ENCODE data around the gene RASGRP4. TPM values are rescaled to one million over a fixed set of nuclear protein-coding genes. Genes with fewer than 3 reads are reported as not detected.
"Not testable (repeated sequence)": the region's sequence is repeated elsewhere in the genome, so short reads cannot be mapped to it uniquely, and the experiment has no call there.

RASGRP4 gene
- total RNA-seq, 1 donor from 2014 or later, result not detected

DNA sequence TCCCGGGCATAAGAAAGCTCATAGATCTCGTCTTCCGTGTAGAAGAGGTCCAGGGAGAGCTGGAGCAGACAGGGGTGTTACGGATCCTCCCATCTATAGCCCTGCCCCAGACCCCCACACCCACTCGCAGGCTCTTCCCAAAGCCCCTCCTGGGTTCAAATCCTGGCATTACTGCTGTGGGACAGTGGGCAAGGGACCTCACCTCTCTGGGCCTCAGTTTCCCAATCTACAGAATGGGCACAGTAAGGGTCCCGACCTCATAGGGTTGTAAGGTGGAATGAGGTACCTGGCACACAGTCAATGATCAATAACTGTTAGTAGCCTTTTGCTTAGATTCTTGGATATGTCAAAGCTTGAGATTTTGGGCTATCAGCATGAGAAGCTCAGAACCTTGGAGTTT, 12.6 kb downstream of the RASGRP4 start:
- DNase-seq (ENCODE audit: low read depth in 2 of 2), result no peak

GRCh38 chr19:38412961-38413360, 13.1 kb downstream of the RASGRP4 start:
- no peak for DNase-seq (ENCODE audit: low read depth in 2 of 2)

GRCh38 chr19:38412491-38412890, 13.5 kb downstream of the RASGRP4 start:
- DNase-seq (ENCODE audit: low read depth in 2 of 2), result no peak

DNA sequence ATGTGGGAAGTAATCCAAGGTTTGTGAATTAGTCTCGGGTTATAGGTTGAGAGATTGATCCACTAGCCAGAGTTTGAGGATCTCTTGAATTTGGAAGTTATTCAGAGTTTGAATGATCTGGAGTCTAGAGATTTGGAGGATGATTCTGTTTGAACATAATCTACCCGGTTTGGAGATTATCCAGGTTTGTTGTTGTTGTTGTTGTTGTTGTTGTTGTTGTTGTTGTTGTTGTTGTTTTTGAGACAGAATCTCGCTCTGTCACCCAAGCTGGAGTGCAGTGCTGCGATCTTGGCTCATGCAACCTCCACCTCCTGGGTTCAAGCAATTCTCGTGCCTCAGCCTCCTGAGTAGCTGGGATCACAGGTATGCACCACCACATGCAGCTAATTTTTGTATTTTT, 14.1 kb downstream of the RASGRP4 start:
- DNase-seq (ENCODE audit: low read depth in 2 of 2), result not testable (repeated sequence)

DNA sequence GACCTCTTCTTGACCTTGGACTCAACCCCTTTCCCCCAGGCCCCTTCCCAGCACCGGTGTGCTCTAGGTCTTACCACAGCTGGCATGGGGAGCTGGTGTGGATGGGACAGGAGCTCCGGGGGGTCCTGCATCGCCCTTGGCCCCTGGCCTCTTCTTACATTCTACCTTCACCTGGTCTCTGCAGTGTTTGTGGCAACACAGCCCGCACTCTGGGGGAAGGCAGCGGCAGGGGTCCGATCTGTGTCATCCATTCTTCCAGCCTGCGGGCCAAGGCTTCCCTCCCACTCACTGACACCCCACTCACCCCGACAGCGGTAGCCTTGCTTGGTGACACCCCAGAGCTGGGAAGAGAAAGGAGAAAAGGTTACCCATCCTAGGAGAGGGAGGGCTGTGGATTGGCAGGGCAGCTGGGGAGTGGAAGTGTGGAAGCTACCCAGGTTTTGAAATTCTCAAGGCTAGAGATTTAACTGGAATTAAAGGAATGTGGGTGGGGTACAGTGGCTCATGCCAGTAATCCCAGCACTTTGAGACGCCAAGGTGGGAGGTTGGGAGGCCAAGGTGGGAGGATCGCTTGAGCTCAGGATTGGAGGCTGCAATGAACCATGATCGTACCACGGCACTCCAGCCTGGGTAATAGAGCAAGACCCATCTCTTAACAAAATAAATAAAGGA, 14.8 kb downstream of the RASGRP4 start:
- no peak for DNase-seq (ENCODE audit: low read depth in 2 of 2)

GRCh38 chr19:38410407-38410806, 15.6 kb downstream of the RASGRP4 start:
- not testable (repeated sequence) for DNase-seq (ENCODE audit: low read depth in 2 of 2)

DNA sequence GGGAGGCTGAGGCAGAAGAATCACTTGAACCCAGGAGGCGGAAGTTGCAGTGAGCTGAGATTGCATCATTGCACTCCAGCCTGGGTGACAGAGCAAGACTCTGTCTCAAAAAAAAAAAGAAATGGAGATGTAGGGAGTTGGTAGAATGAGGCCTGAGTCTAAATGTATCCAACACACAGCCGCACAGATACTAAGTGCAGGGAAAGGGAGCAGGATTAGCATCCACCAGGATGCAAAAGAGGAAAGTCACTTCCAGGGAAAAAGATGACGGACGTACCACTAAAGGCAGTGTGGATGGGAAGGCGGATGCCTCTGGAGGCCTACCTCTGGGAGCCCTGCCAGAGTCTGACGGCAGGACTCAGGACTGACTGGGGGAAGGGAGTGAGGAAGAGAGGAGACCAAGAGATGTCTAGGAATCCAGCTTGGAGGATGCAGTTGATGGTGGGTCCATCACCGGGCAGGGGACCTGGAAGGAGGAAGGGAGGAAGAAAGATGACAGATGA, 16.3 kb downstream of the RASGRP4 start:
- peak in 1 of 2 donors; percentile 32 for DNase-seq (ENCODE audit: low read depth in 2 of 2)

DNA sequence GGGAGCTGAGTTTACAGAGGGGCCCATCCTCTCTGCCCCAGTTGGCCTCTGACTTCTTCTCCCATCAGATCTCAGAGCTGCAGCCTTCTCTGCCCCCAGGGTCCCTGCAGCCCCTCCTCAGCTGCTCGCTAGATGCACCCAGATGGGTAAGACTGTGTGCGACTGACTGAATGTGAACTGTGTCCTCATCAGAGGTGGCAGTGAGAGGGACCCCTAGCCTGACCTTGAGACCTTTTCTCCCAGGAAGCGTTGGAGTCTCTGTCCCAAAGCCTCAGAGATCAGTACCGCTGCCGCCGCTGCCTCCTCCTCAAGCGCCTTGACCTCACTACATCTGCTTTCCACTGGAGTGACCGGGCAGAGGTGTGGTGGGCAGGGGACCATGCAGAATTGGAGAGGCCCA, 20.7 kb downstream of the RASGRP4 start:
- no peak for DNase-seq (ENCODE audit: low read depth in 2 of 2)

DNA sequence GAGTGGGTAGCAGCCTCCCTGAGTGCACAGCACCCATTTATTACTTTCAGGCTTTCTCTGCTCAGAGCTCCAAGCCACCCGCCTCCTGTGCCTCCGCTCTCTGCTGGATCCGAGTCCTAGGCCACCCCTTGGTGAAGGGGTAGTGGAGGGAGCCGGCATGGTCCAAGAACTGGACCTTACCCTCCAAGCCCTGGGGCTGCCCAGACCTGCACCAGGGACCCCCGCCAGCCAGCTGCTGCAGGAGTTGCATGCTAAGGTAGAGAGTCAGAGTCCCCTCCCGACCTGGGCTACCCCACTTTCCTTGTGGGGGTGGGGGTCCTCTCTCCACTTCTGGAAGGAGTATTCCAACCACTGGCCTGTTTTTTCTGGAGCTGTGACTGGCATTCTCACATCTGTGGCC, 21.2 kb downstream of the RASGRP4 start:
- no peak for DNase-seq (ENCODE audit: low read depth in 2 of 2)

DNA sequence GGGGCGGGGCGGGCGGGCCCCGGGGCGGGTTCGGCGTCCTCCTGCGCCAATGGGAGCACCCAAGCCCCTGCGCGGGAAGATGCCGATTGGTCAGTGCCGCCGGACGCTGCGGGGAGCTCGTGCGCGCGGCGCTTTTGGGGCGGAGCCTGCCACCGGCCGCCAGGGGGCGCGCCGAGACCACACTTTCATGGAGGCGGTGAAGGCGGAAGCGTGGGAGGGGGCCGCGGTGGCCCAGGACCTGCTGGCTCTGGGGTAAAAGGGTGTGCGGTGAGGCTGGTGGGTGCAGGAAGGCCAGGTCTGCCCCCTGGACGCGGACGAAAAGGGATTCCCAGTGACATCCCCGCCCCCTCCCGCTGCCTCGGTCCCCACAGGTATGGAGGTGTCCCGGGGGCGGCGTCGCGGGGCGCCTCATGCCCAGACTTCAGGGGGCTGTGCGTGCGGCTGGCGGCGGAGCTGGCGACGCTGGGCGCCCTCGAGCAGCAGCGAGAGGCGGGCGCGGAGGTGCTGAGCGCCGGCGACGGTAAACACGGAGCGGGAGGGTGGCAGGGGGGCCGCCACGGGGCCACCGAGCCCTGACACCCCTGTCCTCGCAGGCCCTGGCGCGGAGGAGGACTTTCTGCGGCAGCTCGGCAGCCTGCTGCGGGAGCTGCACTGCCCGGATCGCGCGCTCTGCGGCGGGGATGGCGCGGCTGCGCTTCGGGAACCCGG, 22.9 kb downstream of the RASGRP4 start, which contains the start of gene FAM98C:
FAM98C (plus strand) TSS at position 127 of the 708 bp plus-strand sequence; CDS start at position 188, 61 bp downstream.
- DNase-seq (ENCODE audit: low read depth in 2 of 2), result peak; percentile 97 to 98

DNA sequence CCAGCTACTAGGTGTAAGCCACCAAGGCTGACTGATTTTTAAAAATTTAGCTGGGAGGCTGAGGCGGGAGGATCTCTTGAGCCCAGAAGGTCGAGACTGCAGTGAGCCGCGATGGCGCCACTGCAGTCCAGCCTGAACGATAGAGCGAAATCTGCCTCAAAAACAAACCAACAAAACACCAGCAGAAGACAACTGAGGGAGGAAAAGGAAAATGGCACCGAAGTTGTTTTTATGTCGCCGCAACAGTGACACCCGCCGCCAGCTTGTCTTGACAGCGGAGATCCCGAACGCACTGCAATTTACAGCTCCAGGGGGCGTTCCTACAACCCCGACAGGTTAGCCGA, 23.4 kb downstream of the RASGRP4 start:
- no peak for DNase-seq (ENCODE audit: low read depth in 2 of 2)

DNA sequence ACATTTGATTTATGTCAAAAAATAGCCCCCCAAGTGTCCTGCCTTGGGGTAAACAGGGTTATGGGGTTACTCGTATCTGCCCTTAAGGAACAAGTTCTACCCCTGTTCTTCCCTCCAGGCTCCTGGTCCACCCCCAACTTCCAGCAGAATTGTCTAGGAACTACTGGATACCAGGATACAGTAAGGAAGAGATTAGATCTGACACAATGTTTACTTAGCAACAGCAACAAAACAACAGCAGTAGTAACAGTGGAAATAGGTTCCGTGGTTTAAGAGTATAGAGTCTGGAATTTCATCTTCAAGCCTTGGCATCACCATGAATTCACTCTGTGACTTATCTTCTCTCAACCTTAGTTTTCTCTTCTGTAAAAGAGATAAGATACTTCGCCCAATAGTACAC, 24.9 kb downstream of the RASGRP4 start:
- DNase-seq (ENCODE audit: low read depth in 2 of 2), result peak; percentile 45 to 72

GRCh38 chr19:38400361-38400760, 25.7 kb downstream of the RASGRP4 start:
- DNase-seq (ENCODE audit: low read depth in 2 of 2), result no peak

DNA sequence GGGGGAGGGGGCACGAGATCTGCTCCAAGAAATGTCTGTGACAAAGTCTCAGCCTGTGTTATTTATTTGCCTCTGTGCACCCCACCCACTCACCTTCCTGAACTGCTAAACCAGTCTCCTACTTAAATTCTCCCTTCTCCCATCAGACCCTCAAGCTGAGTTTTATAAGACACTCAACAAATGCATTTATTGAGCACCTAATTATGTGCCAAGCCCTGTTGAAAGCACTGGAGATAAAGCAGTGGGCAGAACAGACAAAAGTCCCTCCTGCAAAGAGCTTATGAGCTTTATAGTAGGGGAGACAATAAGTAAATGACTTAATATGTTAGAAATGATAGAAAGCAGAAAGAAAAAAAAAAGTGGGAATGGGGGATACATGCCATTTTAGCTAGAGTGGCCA, 26.5 kb downstream of the RASGRP4 start:
- DNase-seq (ENCODE audit: low read depth in 2 of 2), result no peak

DNA sequence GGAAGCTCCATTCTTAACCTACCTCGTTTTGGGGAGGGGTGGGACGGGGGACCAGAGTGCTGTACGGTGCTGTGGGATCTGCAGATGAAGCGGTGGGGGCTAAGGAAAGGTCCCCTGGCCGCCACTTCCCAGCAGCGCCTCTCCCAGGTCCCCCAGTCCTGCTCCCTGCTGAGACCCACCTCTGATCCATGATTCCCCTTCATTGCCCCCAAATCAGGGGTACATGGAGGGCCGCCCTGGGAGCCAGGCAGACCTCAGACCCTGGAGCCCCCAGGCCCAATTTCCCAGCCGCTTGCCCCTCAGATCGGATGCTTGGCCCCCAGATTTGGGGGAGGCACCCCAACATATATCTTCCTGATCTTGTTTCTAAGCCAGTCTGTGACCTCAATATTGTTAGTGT, 26.9 kb downstream of the RASGRP4 start:
- DNase-seq (ENCODE audit: low read depth in 2 of 2), result no peak

- no peak for DNase-seq (ENCODE audit: low read depth in 2 of 2)
Observed at GRCh38 chr19:38395381-38396114, 30.5 kb downstream of the RASGRP4 start.

DNA sequence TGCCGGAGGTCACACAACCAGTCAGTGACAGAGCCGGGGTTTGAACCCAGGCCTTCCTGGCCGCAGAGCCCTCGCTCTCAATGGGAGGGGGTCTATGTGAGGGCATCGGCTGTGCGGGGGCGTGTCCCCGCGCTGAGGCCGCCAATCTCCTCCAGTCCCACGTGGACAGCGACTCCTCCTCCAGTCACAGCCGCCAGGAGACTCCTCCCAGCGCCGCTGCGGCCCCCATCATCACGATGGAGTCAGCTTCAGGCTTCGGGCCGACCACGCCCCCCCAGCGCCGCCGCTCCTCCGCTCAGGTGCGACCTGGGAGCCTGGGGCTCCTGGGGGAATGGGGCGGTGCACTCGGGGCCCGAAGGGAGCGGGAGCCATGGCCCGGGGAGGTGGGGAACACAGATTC, 31.5 kb downstream of the RASGRP4 start:
- DNase-seq (ENCODE audit: low read depth in 2 of 2), result peak; percentile 56 to 63

- peak in 1 of 2 donors; percentile 32 for DNase-seq (ENCODE audit: low read depth in 2 of 2)
Observed at GRCh38 chr19:38392707-38393308, 33.2 kb downstream of the RASGRP4 start.

DNA sequence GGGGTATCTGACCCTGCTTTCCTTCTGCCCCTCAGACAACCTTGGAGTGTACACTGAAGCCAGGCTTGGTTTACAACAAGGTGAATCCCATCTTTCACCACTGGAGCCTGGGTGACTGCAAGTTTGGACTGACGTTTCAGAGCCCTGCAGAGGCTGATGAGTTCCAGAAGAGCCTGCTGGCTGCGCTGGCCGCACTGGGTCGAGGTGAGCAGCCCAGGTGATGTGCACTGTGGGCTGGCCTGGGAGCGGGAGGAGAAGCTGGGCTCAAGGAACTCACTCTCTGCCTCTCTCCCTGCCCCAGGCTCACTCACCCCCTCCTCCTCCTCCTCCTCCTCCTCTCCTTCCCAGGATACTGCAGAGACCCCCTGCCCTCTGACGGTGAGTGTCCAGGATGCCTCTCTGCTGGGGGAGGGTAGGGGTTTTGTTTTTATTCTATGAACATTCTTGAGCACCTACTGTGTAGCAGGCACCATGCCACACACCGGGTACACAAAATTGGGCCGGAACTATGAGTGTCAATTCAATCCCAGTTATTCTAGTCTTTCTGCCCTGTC, 34.0 kb downstream of the RASGRP4 start:
- no peak for DNase-seq (ENCODE audit: low read depth in 2 of 2)

DNA sequence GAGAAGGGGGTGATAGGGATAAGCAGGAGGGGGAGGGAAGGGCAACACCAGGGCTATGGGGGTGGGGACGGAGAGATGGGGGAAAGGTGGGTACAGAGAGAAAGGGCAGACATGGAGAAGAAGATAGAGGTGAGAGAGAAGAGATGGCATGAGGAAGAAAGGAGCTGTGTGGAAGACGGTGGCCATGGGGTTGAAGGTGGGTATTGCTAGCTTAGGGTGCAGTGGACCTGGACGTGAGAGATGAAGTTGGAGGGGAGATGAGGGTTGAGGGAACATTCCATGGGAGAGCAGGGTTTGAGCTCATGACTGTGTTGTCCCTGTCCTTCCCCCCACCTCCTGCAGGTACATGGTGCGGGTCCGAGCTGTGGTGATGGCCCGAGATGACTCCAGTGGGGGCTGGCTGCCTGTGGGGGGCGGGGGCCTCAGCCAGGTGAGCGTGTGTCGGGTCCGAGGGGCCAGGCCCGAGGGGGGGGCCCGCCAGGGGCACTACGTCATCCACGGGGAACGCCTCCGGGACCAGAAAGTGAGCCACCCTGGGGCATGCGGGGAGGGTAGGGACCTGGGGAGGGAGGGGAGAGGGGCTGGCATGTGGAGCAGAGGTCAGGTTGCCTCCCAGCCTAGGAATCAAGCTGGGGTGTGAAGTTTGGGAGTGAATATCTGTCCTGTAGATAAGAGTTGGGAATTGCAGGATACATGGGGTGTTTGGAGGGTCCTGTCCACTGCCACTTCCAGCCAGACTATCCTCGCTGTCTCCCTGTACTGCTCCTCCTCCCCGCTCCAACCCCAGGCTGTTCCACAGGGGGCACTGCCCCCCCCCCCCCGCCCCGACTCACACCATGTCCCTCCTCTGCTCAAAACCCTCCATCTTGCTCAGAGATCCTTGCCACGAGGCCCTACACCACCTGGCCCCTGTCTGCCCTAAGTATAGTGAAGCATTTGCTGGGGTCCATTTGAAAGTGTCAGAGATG, 35.8 kb downstream of the RASGRP4 start:
- no peak for DNase-seq (ENCODE audit: low read depth in 2 of 2)
